Measurements from ENCODE around the gene AIFM2.

DNA sequence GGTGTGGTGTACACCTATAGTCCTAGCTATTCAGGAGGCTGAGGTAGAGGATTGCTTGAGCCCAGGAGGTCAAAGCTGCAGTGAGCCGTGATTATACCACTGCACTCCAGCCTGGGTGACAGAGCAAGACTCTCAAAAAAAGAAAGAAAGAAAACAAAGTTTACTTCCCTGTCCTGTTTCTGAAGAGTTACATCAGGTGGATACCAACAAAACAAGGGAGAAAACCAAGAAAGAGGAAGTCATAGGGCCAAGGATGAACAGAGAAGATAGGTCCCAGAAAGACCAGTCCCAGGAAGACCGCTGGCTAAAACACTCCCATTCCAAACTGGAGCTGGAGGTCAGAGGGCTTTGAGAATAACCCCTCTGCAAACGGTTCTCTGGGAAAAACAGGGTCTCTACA is 66.4 kb downstream of the AIFM2 start:
- TF ChIP-seq, protein P1, sequence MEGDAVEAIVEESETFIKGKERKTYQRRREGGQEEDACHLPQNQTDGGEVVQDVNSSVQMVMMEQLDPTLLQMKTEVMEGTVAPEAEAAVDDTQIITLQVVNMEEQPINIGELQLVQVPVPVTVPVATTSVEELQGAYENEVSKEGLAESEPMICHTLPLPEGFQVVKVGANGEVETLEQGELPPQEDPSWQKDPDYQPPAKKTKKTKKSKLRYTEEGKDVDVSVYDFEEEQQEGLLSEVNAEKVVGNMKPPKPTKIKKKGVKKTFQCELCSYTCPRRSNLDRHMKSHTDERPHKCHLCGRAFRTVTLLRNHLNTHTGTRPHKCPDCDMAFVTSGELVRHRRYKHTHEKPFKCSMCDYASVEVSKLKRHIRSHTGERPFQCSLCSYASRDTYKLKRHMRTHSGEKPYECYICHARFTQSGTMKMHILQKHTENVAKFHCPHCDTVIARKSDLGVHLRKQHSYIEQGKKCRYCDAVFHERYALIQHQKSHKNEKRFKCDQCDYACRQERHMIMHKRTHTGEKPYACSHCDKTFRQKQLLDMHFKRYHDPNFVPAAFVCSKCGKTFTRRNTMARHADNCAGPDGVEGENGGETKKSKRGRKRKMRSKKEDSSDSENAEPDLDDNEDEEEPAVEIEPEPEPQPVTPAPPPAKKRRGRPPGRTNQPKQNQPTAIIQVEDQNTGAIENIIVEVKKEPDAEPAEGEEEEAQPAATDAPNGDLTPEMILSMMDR (IDR thresholded peaks at IDR 0.05) = no peak
- TF ChIP-seq POLR2A (IDR thresholded peaks at IDR 0.05) = no peak
- TF ChIP-seq EP300 (IDR thresholded peaks at IDR 0.05) = no peak
